DND-41 (cell line): ENCODE data around the gene RHOJ.

Source experiments
- ATAC-seq: fragments of 200-7000 bp; cut with Tn5 transposase; 3 replicates; pipeline ENCODE4 v1.9.1; 2021; ENCODE audit warnings: low read depth; ENCODE audit not compliant: insufficient read depth
- DNase-seq: peaks from one replicate; pipeline ENCODE4 v3.0.0-alpha.2; 2020
- H2AFZ ChIP-seq: 2 replicates; pipeline ENCODE4 v1.6.0; 2012; ENCODE audit warnings: low read depth, low read length
- H3K27ac ChIP-seq: 2 replicates; pipeline ENCODE4 v1.5.1; 2012; ENCODE audit warnings: low read length, inconsistent platforms
- H3K27me3 ChIP-seq: fragments of 200-600 bp; sonication (generic); 2 replicates; pipeline ENCODE4 v1.6.0; 2012; ENCODE audit warnings: low read length, mild to moderate bottlenecking, inconsistent platforms; ENCODE audit not compliant: insufficient read depth, poor library complexity
- H3K36me3 ChIP-seq: 2 replicates; pipeline ENCODE4 v1.5.1; 2012; ENCODE audit warnings: low read length, inconsistent platforms; ENCODE audit not compliant: insufficient read depth
- H3K4me1 ChIP-seq: 2 replicates; pipeline ENCODE4 v1.5.1; 2012; ENCODE audit warnings: mild to moderate bottlenecking, low read length; ENCODE audit not compliant: insufficient read depth
- H3K4me2 ChIP-seq: 2 replicates; pipeline ENCODE4 v1.6.0; 2012; ENCODE audit warnings: mild to moderate bottlenecking, moderate library complexity, low read length, inconsistent platforms; ENCODE audit not compliant: insufficient read depth
- H3K4me3 ChIP-seq, 2 experiments: fragments of 200-600 bp in 1 of 2; shearing (Covaris generic) in 1 of 2; 2 replicates each; pipeline ENCODE4 v1.5.1; 2012 to 2016; ENCODE audit warnings: inconsistent platforms in 2 of 2, low read length in 2 of 2, mild to moderate bottlenecking in 2 of 2, low read depth in 1 of 2, moderate library complexity in 1 of 2
- H3K79me2 ChIP-seq: 2 replicates; pipeline ENCODE4 v1.6.0; 2012; ENCODE audit warnings: low read length, inconsistent platforms; ENCODE audit not compliant: insufficient read depth
- H3K9ac ChIP-seq: 2 replicates; pipeline ENCODE4 v1.6.0; 2012; ENCODE audit warnings: low read depth, mild to moderate bottlenecking, inconsistent platforms, low read length, moderate library complexity
- H3K9me3 ChIP-seq: 2 replicates; pipeline ENCODE4 v1.5.1; 2012; ENCODE audit warnings: low read length, moderate library complexity, mild to moderate bottlenecking, inconsistent platforms; ENCODE audit not compliant: insufficient read depth, severe bottlenecking
- H4K20me1 ChIP-seq: 2 replicates; pipeline ENCODE4 v1.6.0; 2012; ENCODE audit warnings: low read length; ENCODE audit not compliant: insufficient read depth
- EZH2 ChIP-seq: IDR thresholded peaks from 3 replicates; pipeline ENCODE4 v1.6.1; 2012; ENCODE audit warnings: borderline replicate concordance, low read depth, mild to moderate bottlenecking, moderate library complexity, low read length, inconsistent platforms; ENCODE audit not compliant: severe bottlenecking
- TF ChIP-seq, protein P1 (sequence below): IDR thresholded peaks from 2 replicates; pipeline ENCODE4 v1.5.1; 2012; ENCODE audit warnings: borderline replicate concordance, low read length, moderate library complexity, mild to moderate bottlenecking; ENCODE audit not compliant: poor library complexity, severe bottlenecking; ENCODE audit errors: extremely low read depth

The RHOJ gene

DNA sequence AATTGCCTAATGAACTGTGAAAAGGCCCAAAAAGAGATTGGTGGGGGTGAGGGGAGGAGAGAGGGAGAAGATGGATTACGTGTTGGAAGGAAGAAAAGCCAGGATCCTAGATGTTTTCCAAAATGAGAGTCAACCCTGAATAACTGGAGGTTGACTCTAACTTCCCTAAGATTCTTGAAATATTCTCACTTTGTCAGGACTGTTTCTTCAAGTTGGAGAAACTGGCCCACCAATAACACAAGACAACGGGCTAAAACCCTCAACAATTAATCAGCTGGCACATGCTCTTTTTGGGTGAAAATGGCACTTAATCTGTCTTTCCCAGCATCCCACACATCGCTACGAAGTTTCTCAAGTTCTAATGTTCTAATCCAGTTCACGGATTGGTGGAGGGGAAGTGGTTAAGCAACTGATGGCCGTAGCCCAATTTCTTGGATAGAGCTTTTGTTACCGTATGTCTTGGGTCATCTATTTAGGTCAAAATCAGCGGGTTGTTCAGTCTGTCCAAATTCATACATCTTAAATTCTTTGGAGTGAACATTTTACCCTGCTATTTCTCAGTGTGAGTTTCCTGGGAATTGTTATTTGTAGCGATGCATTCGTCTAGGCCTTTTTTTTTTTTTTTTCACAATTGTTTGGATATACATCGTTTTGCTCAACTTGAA is 65.5 kb downstream of the RHOJ start:
- H3K9me3 ChIP-seq, result no peaks in the 10 kb centered on the region
- no peak overlapping the region for H3K27ac ChIP-seq
- H2AFZ ChIP-seq, result no peak overlapping the region
- H3K36me3 ChIP-seq, result no peaks in the 10 kb centered on the region
- H4K20me1 ChIP-seq, result no peaks in the 10 kb centered on the region
- H3K9ac ChIP-seq, result no peak overlapping the region
- no peaks in the 10 kb centered on the region for H3K79me2 ChIP-seq
- no peak for DNase-seq
- peaks cover 2% of the 10 kb centered on the region for H3K27me3 ChIP-seq
- no peaks in the 10 kb centered on the region for H3K4me1 ChIP-seq
- no peak overlapping the region for H3K4me2 ChIP-seq
- ATAC-seq, result no peak
- TF ChIP-seq EZH2, result no peak
- TF ChIP-seq, protein P1, sequence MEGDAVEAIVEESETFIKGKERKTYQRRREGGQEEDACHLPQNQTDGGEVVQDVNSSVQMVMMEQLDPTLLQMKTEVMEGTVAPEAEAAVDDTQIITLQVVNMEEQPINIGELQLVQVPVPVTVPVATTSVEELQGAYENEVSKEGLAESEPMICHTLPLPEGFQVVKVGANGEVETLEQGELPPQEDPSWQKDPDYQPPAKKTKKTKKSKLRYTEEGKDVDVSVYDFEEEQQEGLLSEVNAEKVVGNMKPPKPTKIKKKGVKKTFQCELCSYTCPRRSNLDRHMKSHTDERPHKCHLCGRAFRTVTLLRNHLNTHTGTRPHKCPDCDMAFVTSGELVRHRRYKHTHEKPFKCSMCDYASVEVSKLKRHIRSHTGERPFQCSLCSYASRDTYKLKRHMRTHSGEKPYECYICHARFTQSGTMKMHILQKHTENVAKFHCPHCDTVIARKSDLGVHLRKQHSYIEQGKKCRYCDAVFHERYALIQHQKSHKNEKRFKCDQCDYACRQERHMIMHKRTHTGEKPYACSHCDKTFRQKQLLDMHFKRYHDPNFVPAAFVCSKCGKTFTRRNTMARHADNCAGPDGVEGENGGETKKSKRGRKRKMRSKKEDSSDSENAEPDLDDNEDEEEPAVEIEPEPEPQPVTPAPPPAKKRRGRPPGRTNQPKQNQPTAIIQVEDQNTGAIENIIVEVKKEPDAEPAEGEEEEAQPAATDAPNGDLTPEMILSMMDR, result no peak
- no peak overlapping the region for H3K4me3 ChIP-seq

DNA sequence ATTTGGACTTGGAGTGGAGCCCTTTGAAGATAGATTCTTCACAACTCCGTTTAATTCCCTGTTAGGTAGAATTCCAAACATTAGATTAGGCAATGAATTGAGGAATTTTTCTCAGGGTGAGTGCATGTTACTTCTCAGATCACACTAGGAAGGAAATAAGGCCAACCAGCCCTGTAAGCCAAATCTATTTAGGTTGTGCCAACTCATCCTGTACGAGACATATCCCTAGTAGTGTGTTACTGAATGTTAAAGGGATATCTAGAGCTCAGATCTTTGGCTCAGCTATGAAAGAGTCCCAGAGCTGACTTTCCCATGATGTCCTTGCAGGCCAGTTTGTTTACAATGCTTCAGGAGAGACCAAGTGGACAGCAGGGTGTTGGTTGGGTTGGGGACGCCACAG is 68.9 kb downstream of the RHOJ start:
- Histone ChIP-seq H3K79me2 (no peaks in the 10 kb centered on the region), H3K36me3 (no peaks in the 10 kb centered on the region), H3K27ac (no peak overlapping the region), H3K4me2 (no peak overlapping the region), H3K4me3 (no peak overlapping the region), H3K9ac (no peak overlapping the region), H3K27me3 (peaks cover 10% of the 10 kb centered on the region), H3K4me1 (no peaks in the 10 kb centered on the region), H4K20me1 (no peaks in the 10 kb centered on the region), H2AFZ (no peak overlapping the region), H3K9me3 (no peaks in the 10 kb centered on the region)
- TF ChIP-seq, protein P1, result no peak
- TF ChIP-seq EZH2, result no peak
- ATAC-seq (no peak), DNase-seq (no peak)

DNA sequence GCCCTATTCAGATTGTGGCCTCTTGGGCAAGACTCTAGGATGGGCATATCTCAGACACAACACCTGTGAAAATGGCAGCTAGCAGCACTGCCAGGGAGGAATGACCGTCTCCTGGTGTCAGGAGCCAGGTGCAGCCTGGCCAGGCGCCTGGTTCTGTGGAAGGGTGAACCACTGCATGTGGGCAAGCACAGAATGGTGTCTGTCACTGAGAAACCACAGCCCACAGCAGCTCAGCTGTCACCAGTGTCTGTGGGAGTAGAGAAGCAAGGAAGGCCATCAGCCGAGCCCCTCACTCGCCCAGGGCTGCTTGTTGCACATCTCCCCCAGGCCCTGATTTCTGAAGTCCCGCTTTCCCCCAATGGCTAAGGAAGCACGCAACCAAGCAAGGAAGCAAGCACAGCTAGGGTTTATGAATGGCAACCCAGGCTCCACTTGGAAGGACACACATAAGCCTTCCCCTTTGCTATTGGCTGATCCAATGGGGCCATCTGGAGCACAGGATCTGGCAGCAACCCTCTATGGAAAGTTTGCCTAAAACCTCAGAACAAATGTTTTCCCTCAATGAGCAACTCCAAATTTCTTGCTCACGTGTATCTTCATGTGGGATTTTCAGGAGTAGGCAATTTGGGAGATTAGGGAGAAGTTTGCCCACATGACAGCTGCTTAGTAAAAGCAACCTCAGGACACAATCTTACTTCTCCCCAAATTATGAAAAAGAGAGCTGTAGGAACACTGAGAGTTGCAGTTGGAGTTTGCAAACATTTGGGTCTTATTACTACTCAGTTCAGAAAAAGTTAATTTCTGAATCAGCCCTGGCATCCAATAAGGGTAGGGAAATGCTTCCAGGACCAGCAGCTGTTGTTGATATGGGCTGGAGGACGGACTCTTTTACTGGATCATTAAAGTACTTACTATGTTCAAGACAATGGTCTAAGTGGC is 69.7 kb downstream of the RHOJ start:
- no peak overlapping the region for H3K4me3 ChIP-seq
- H3K4me1 ChIP-seq, result no peaks in the 10 kb centered on the region
- no peaks in the 10 kb centered on the region for H4K20me1 ChIP-seq
- H3K27me3 ChIP-seq, result peaks cover 10% of the 10 kb centered on the region
- no peak for TF ChIP-seq EZH2
- TF ChIP-seq, protein P1, result no peak
- no peak overlapping the region for H3K27ac ChIP-seq
- no peak for DNase-seq
- no peaks in the 10 kb centered on the region for H3K9me3 ChIP-seq
- no peak overlapping the region for H3K9ac ChIP-seq
- H3K79me2 ChIP-seq, result no peaks in the 10 kb centered on the region
- no peak overlapping the region for H2AFZ ChIP-seq
- ATAC-seq, result no peak
- no peaks in the 10 kb centered on the region for H3K36me3 ChIP-seq
- no peak overlapping the region for H3K4me2 ChIP-seq
